Neuronal stem cell (in vitro differentiated cells): ENCODE data around the gene RASAL2.
"Not testable (repeated sequence)": the region's sequence is repeated elsewhere in the genome, so short reads cannot be mapped to it uniquely, and the experiment has no call there.

ENCODE experiments used
- DNase-seq: peaks from one replicate; pipeline ENCODE4 v3.0.0-alpha.2; 2013; ENCODE audit warnings: low spot score
- H2AFZ ChIP-seq: one replicate; pipeline ENCODE4 v1.6.1; 2013; ENCODE audit warnings: mild to moderate bottlenecking, low read length, inconsistent platforms
- H2AK5ac ChIP-seq: 2 replicates; pipeline ENCODE4 v1.6.1; 2013; ENCODE audit warnings: low read depth, mild to moderate bottlenecking, inconsistent platforms, low read length, moderate library complexity, mixed read lengths
- H2BK120ac ChIP-seq: 2 replicates; pipeline ENCODE4 v1.6.1; 2013; ENCODE audit warnings: low read depth, mild to moderate bottlenecking, inconsistent platforms, low read length, moderate library complexity, mixed read lengths
- H2BK12ac ChIP-seq: one replicate; pipeline ENCODE4 v1.6.1; 2013; ENCODE audit warnings: low read length, inconsistent platforms
- H2BK15ac ChIP-seq: 2 replicates; pipeline ENCODE4 v1.6.1; 2013; ENCODE audit warnings: mild to moderate bottlenecking, low read length, inconsistent platforms, mixed read lengths
- H2BK5ac ChIP-seq: one replicate; pipeline ENCODE4 v1.6.1; 2013; ENCODE audit warnings: inconsistent platforms, mild to moderate bottlenecking, low read length, moderate library complexity
- H3K14ac ChIP-seq: one replicate; pipeline ENCODE4 v1.6.1; 2013; ENCODE audit warnings: low read length, inconsistent platforms
- H3K18ac ChIP-seq: 2 replicates; pipeline ENCODE4 v1.6.1; 2013; ENCODE audit warnings: low read length, inconsistent platforms
- H3K23ac ChIP-seq: 2 replicates; pipeline ENCODE4 v1.6.1; 2013; ENCODE audit warnings: low read depth, mild to moderate bottlenecking, mixed read lengths, low read length, inconsistent platforms; ENCODE audit not compliant: poor library complexity
- H3K27ac ChIP-seq: replicated peaks from 3 replicates; pipeline ENCODE4 v1.5.1; 2013; ENCODE audit warnings: low read length, inconsistent platforms
- H3K27me3 ChIP-seq, 3 experiments: 2 replicates each; pipeline ENCODE4 v1.6.1; 2013; ENCODE audit warnings: low read length in 3 of 3, mild to moderate bottlenecking in 2 of 3, inconsistent platforms in 1 of 3, low read depth in 1 of 3, mixed read lengths in 1 of 3, moderate library complexity in 1 of 3; ENCODE audit not compliant: control insufficient read depth in 3 of 3, insufficient read depth in 3 of 3
- H3K36me3 ChIP-seq, 2 donors: replicated peaks in 1 of 2; 2 replicates each; pipeline ENCODE4 v1.6.1; 2013; ENCODE audit warnings: low read length in 2 of 2; ENCODE audit not compliant: control insufficient read depth in 2 of 2, insufficient read depth in 2 of 2
- H3K4ac ChIP-seq: 2 replicates; pipeline ENCODE4 v1.6.1; 2013; ENCODE audit warnings: inconsistent platforms, mild to moderate bottlenecking, low read length, moderate library complexity
- H3K4me1 ChIP-seq, 2 donors: 1 replicate in 1 of 2; 2 replicates in 1 of 2; pipeline ENCODE4 v1.6.1; 2013; ENCODE audit warnings: low read length in 2 of 2, low read depth in 1 of 2; ENCODE audit not compliant: control insufficient read depth in 2 of 2, insufficient read depth in 1 of 2
- H3K4me2 ChIP-seq: one replicate; pipeline ENCODE4 v1.6.1; 2013; ENCODE audit warnings: mild to moderate bottlenecking, low read length, inconsistent platforms; ENCODE audit not compliant: insufficient read depth, poor library complexity, severe bottlenecking
- H3K4me3 ChIP-seq, 2 donors: 2 replicates each; pipeline ENCODE4 v1.5.1; 2013; ENCODE audit warnings: low read length in 2 of 2, mild to moderate bottlenecking in 2 of 2, inconsistent platforms in 1 of 2, moderate library complexity in 1 of 2
- H3K79me1 ChIP-seq: one replicate; pipeline ENCODE4 v1.6.1; 2013; ENCODE audit warnings: low read depth, mild to moderate bottlenecking, inconsistent platforms, low read length, moderate library complexity
- H3K9ac ChIP-seq: one replicate; pipeline ENCODE4 v1.6.1; 2013; ENCODE audit warnings: mild to moderate bottlenecking, low read depth, low read length, inconsistent platforms; ENCODE audit not compliant: poor library complexity
- H3K9me3 ChIP-seq, 2 donors: replicated peaks in 1 of 2; 2 replicates each; pipeline versions ENCODE3 to v1.6.1; 2013; ENCODE audit warnings: low read length in 2 of 2, mild to moderate bottlenecking in 2 of 2, inconsistent platforms in 1 of 2, low read depth in 1 of 2, mixed read lengths in 1 of 2, moderate library complexity in 1 of 2; ENCODE audit not compliant: control insufficient read depth in 2 of 2, insufficient read depth in 1 of 2
- H4K8ac ChIP-seq: one replicate; pipeline ENCODE4 v1.6.1; 2013; ENCODE audit warnings: low read depth, mild to moderate bottlenecking, inconsistent platforms, low read length, moderate library complexity
- H4K91ac ChIP-seq: one replicate; pipeline ENCODE4 v1.6.1; 2013; ENCODE audit warnings: low read length, low read depth, mild to moderate bottlenecking, inconsistent platforms; ENCODE audit not compliant: poor library complexity
- WGBS, 2 donors: extraction: QIAGEN DNeasy Blood & Tissue Kit; methylation state at CpG; one replicate each; pipeline ENCODE4 v1.1.7; 2013; ENCODE audit warnings: missing lambda C conversion rate in 2 of 2, mixed read lengths in 1 of 2; ENCODE audit not compliant: insufficient read length in 2 of 2, insufficient replicate concordance in 1 of 2; ENCODE audit errors: extremely low coverage in 2 of 2; 5-methylcytosine and 5-hydroxymethylcytosine counted together

The RASAL2 gene

GRCh38 chr1:178202095-178202494 lies 108.2 kb downstream of the RASAL2 start:
- not testable (repeated sequence) for H3K23ac ChIP-seq, H3K18ac ChIP-seq, H2AK5ac ChIP-seq, H3K9ac ChIP-seq, H3K79me1 ChIP-seq, H2BK15ac ChIP-seq, H2AFZ ChIP-seq, H3K4me2 ChIP-seq, H3K27me3 ChIP-seq, H3K14ac ChIP-seq, H3K4me3 ChIP-seq, H4K91ac ChIP-seq, H2BK120ac ChIP-seq, H4K8ac ChIP-seq, H2BK5ac ChIP-seq, H3K27ac ChIP-seq, H3K4ac ChIP-seq, H3K36me3 ChIP-seq, H3K4me1 ChIP-seq, DNase-seq, H2BK12ac ChIP-seq
- peaks cover 6 to 12% of the 10 kb centered on the region in 2 donors for H3K9me3 ChIP-seq
- no CpG with 5 or more reads among the region's 4 CpGs for WGBS, 2 donors

GRCh38 chr1:178202546-178202945 lies 108.6 kb downstream of the RASAL2 start:
- H3K4me2 ChIP-seq, H4K8ac ChIP-seq, H2BK15ac ChIP-seq, H3K79me1 ChIP-seq, H3K27ac ChIP-seq, H3K4me1 ChIP-seq, H3K14ac ChIP-seq, H2AFZ ChIP-seq, DNase-seq, H2AK5ac ChIP-seq, H3K9ac ChIP-seq, H2BK12ac ChIP-seq, H2BK5ac ChIP-seq, H3K23ac ChIP-seq, H2BK120ac ChIP-seq, H3K27me3 ChIP-seq, H3K18ac ChIP-seq, H3K4ac ChIP-seq, H3K4me3 ChIP-seq, H4K91ac ChIP-seq, H3K36me3 ChIP-seq: not testable (repeated sequence)
- no CpG with 5 or more reads among the region's 2 CpGs for WGBS, 2 donors
- peaks cover 6 to 13% of the 10 kb centered on the region in 2 donors for H3K9me3 ChIP-seq

GRCh38 chr1:178208269-178208856 lies 114.5 kb downstream of the RASAL2 start:
- H2AFZ ChIP-seq, H3K36me3 ChIP-seq, H2BK12ac ChIP-seq, H3K4me3 ChIP-seq, H3K4me2 ChIP-seq, H3K4ac ChIP-seq, H3K27ac ChIP-seq, H3K14ac ChIP-seq, H2BK120ac ChIP-seq, H3K23ac ChIP-seq, H3K4me1 ChIP-seq, H4K8ac ChIP-seq, H2BK5ac ChIP-seq, DNase-seq, H3K27me3 ChIP-seq, H2BK15ac ChIP-seq, H3K18ac ChIP-seq, H4K91ac ChIP-seq, H3K9ac ChIP-seq, H2AK5ac ChIP-seq, H3K79me1 ChIP-seq: not testable (repeated sequence)
- H3K9me3 ChIP-seq, result peaks cover 0 to 24% of the 10 kb centered on the region in 2 donors
- whole genome bisulfite sequencing, 2 donors, result no CpG with 5 or more reads among the region's 11 CpGs

DNA sequence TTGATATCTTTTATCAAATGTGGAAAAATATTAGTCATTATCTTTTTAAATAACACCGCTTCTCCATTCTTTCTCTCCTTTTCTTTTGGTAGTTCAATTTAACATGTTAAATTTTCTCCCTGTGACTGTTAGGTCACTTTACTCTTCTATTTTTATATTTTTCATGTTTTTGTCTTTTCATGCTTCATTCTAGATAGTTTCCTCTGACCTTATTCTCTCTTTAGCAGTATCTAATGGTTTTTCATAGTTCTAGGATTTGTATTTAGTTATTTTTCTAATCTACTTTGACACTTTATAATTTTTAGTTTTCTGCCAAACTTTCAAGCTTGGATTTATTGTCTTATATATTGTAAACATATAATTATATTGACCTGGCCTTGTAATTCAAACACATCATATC lies 116.0 kb downstream of the RASAL2 start:
- Histone ChIP-seq H3K4ac (no peak overlapping the region), H2BK15ac (no peak overlapping the region), H4K8ac (no peak overlapping the region), H2AFZ (no peak overlapping the region), H3K27ac (no peak overlapping the region), H3K4me2 (no peak overlapping the region), H2BK120ac (no peak overlapping the region), H3K23ac (no peak overlapping the region), H3K9ac (no peak overlapping the region), H3K9me3 (peaks cover 0 to 24% of the 10 kb centered on the region in 2 donors), H4K91ac (no peak overlapping the region), H2BK12ac (no peak overlapping the region), H3K4me3 (no peak overlapping the region), H3K4me1 (no peaks in the 10 kb centered on the region), H2AK5ac (no peak overlapping the region), H3K36me3 (no peaks in the 10 kb centered on the region), H3K14ac (no peak overlapping the region), H3K27me3 (no peaks in the 10 kb centered on the region), H2BK5ac (no peak overlapping the region), H3K79me1 (no peaks in the 10 kb centered on the region), H3K18ac (no peak overlapping the region)
- no CpG with 5 or more reads among the region's 1 CpG for WGBS, 2 donors
- DNase-seq, result no peak
